LNCAP (cell line): ENCODE data around the gene SPAST.
A peak's percentile ranks its signal among the peaks of the same experiment; 100 is the strongest.

Experiments
- CTCF ChIP-seq: fragments of 450-650 bp; IDR thresholded peaks from 2 replicates; pipeline ENCODE4 v1.5.1; 2017; ENCODE audit warnings: mild to moderate bottlenecking

The SPAST gene

GRCh38 chr2:32108111-32108510, 44.8 kb downstream of the SPAST start:
- no peak for TF ChIP-seq CTCF

- no peak for TF ChIP-seq CTCF
Observed at GRCh38 chr2:32118055-32118454, 54.7 kb downstream of the SPAST start.

- no peak for TF ChIP-seq CTCF
Observed at GRCh38 chr2:32119161-32119560, 55.8 kb downstream of the SPAST start.

GRCh38 chr2:32124660-32125059, 61.3 kb downstream of the SPAST start:
- no peak for TF ChIP-seq CTCF

GRCh38 chr2:32128636-32129035, 65.3 kb downstream of the SPAST start:
- TF ChIP-seq CTCF, result no peak

GRCh38 chr2:32129086-32129485, 65.7 kb downstream of the SPAST start:
- TF ChIP-seq CTCF, result no peak

- TF ChIP-seq CTCF, result peak; percentile 28; the same call in 1 of the 2 replicates
Observed at GRCh38 chr2:32135409-32135808, 72.1 kb downstream of the SPAST start.

GRCh38 chr2:32136097-32136496, 72.7 kb downstream of the SPAST start:
- no peak for TF ChIP-seq CTCF
